Erythroblast (primary cell): Measurements from ENCODE around the gene TRIP6.

Experiments used
- GATA1 ChIP-seq: IDR thresholded peaks from 2 replicates; pipeline ENCODE4 v1.6.1; 2011; ENCODE audit warnings: low read depth, mild to moderate bottlenecking, control low read depth, low read length, moderate library complexity
- POLR2A ChIP-seq: IDR thresholded peaks from 2 replicates; pipeline ENCODE4 v1.6.1; 2011; ENCODE audit warnings: mild to moderate bottlenecking, low read length

DNA sequence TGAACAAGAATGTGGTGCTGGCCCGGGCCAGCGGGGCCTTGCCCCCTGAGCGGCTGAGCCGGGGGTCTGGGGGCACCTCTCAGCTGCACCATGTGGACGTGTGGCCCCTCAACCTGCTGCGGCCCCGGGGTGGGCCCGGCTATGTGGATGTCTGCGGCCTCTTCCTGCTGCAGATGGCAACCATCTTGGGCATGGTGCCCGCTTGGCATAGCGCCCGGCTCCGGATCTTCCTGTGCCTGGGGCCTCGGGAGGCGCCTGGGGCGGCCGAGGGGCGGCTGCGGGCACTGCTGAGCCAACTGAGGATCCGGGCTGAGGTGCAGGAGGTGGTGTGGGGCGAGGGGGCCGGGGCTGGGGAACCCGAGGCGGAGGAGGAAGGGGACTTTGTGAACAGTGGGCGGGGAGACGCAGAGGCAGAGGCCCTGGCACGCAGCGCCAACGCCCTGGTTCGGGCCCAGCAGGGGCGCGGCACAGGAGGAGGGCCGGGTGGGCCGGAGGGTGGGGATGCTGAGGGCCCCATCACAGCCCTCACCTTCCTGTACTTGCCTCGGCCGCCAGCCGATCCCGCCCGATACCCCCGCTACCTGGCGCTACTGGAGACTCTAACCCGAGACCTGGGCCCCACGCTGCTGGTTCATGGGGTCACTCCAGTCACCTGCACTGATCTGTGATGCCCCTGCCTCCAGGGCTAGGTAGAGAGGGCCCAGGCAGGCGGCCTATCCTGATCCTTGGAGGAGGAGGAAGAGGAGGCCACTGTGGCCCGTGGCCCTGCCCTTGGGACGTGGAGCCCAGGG, 1.1 kb upstream of the TRIP6 start:
- TF ChIP-seq POLR2A = no peak
- TF ChIP-seq GATA1 = no peak
